Measurements from ENCODE around the gene LAT. TPM values are rescaled to one million over a fixed set of nuclear protein-coding genes. Genes with fewer than 3 reads are reported as not detected.
A peak's percentile ranks its signal among the peaks of the same experiment; 100 is the strongest.
"Not testable (repeated sequence)": the region's sequence is repeated elsewhere in the genome, so short reads cannot be mapped to it uniquely, and the experiment has no call there.

The LAT gene
- total RNA-seq, 6 donors from 2014 or later, result 3.5 to 70.2 (median 17.5) TPM

- H3K27me3 ChIP-seq, result no peaks in the 10 kb centered on the region
- no peak for ATAC-seq (ENCODE audit: low FRiP score in 2 of 2)
- H3K4me3 ChIP-seq, result no peak overlapping the region
- no peak for TF ChIP-seq POLR2A (IDR thresholded peaks at IDR 0.05)
- TF ChIP-seq EP300 (IDR thresholded peaks at IDR 0.05), result no peak
- TF ChIP-seq POLR2AphosphoS5 (IDR thresholded peaks at IDR 0.05), result no peak
- no peak for TF ChIP-seq CTCF (IDR thresholded peaks at IDR 0.05)
- 82 to 93% methylated on average over 2 of the region's 2 CpGs for WGBS, 2 donors
- H3K27ac ChIP-seq, result no peak overlapping the region
- no peaks in the 10 kb centered on the region for H3K4me1 ChIP-seq
- H3K9me3 ChIP-seq, result no peaks in the 10 kb centered on the region
- H3K36me3 ChIP-seq, result no peaks in the 10 kb centered on the region
- no peak for DNase-seq
These were observed 15.2 kb downstream of the LAT start for GRCh38 chr16:29000019-29000418.

GRCh38 chr16:29004496-29005139, 19.8 kb downstream of the LAT start:
- not testable (repeated sequence) for DNase-seq; H3K4me1 ChIP-seq; H3K27ac ChIP-seq; H3K4me3 ChIP-seq; H3K36me3 ChIP-seq; H3K27me3 ChIP-seq; H3K9me3 ChIP-seq; ATAC-seq (ENCODE audit: low FRiP score in 2 of 2)
- WGBS, 2 donors, result 72 to 82% methylated on average over 8 to 9 of the region's 9 CpGs

GRCh38 chr16:29007730-29008593, 23.1 kb downstream of the LAT start:
- DNase-seq (no peak), ATAC-seq (ENCODE audit: low FRiP score in 2 of 2) (peak; percentile 17 to 71)
- Histone ChIP-seq H3K4me3 (no peak overlapping the region), H3K27me3 (no peaks in the 10 kb centered on the region), H3K36me3 (no peaks in the 10 kb centered on the region), H3K9me3 (no peaks in the 10 kb centered on the region), H3K4me1 (peaks cover 0 to 6% (median 0%) of the 10 kb centered on the region in 4 donors), H3K27ac (peak overlapping the region in 1 of 4 donors; percentile 11)
- TF ChIP-seq EP300 (IDR thresholded peaks at IDR 0.05) (no peak), POLR2A (IDR thresholded peaks at IDR 0.05) (no peak), CTCF (IDR thresholded peaks at IDR 0.05) (no peak)
- 59 to 63% methylated on average over 10 of the region's 10 CpGs for WGBS, 2 donors

GRCh38 chr16:29009050-29009837, 24.4 kb downstream of the LAT start:
- Histone ChIP-seq H3K36me3 (no peaks in the 10 kb centered on the region), H3K27me3 (no peaks in the 10 kb centered on the region), H3K27ac (peak overlapping the region in 1 of 4 donors; percentile 31), H3K9me3 (no peaks in the 10 kb centered on the region), H3K4me1 (peaks cover 0 to 12% (median 1%) of the 10 kb centered on the region in 4 donors), H3K4me3 (no peak overlapping the region)
- ATAC-seq (ENCODE audit: low FRiP score in 2 of 2) (peak in 1 of 2 donors; percentile 35), DNase-seq (no peak)
- 47 to 52% methylated on average over 13 of the region's 14 CpGs for whole genome bisulfite sequencing, 2 donors
- no peak for TF ChIP-seq EP300 (IDR thresholded peaks at IDR 0.05)
- TF ChIP-seq CTCF (IDR thresholded peaks at IDR 0.05), result no peak
- no peak for TF ChIP-seq POLR2A (IDR thresholded peaks at IDR 0.05)
- TF ChIP-seq POLR2AphosphoS5 (IDR thresholded peaks at IDR 0.05), result no peak

GRCh38 chr16:29009838-29010166, 24.9 kb downstream of the LAT start:
- 88 to 93% methylated on average over 2 of the region's 2 CpGs for WGBS, 2 donors
- no peak for DNase-seq

More at GRCh38 chr16:29009838-29010166, 24.9 kb downstream of the LAT start:
- Histone ChIP-seq H3K36me3 (no peaks in the 10 kb centered on the region), H3K27ac (peak overlapping the region in 1 of 4 donors; percentile 31), H3K4me1 (peaks cover 0 to 12% (median 1%) of the 10 kb centered on the region in 4 donors), H3K27me3 (no peaks in the 10 kb centered on the region), H3K9me3 (no peaks in the 10 kb centered on the region), H3K4me3 (no peak overlapping the region)
- TF ChIP-seq EP300 (IDR thresholded peaks at IDR 0.05) (no peak), POLR2AphosphoS5 (IDR thresholded peaks at IDR 0.05) (no peak), POLR2A (IDR thresholded peaks at IDR 0.05) (no peak), CTCF (IDR thresholded peaks at IDR 0.05) (no peak)
- ATAC-seq (ENCODE audit: low FRiP score in 2 of 2), result no peak
